Measurements from ENCODE around the gene EHHADH. TPM values are rescaled to one million over a fixed set of nuclear protein-coding genes. Genes with fewer than 3 reads are reported as not detected.
A peak's percentile ranks its signal among the peaks of the same experiment; 100 is the strongest.

Gene EHHADH
- total RNA-seq, 2 donors from 2014 or later: 8.3 to 9.2 TPM

- ATAC-seq (no peak), DNase-seq (no peak)
- no peak overlapping the region for H3K4me3 ChIP-seq
- H3K36me3 ChIP-seq (replicated peaks in 1 of 2; ENCODE audit: insufficient read depth in 1 of 2, low read depth in 2 of 2): no peaks in the 10 kb centered on the region
- H3K27me3 ChIP-seq: no peaks in the 10 kb centered on the region
- no peak for TF ChIP-seq CTCF (IDR thresholded peaks at IDR 0.05)
- no peak for TF ChIP-seq POLR2A (IDR thresholded peaks at IDR 0.05)
- H3K9me3 ChIP-seq: no peaks in the 10 kb centered on the region
- no peak overlapping the region for H3K27ac ChIP-seq
- intact Hi-C loops (cut with DNase I): no loop called here
- no peaks in the 10 kb centered on the region for H3K4me1 ChIP-seq
These were observed 28.3 kb downstream of the EHHADH start for GRCh38 chr3:185225523-185225922.

GRCh38 chr3:185225080-185225479 is 28.8 kb downstream of the EHHADH start:
- 95 to 100% methylated on average over 1 of the region's 1 CpG for WGBS, 2 donors
- intact Hi-C loops (cut with DNase I): no loop called here
- ATAC-seq (no peak), DNase-seq (no peak)
- TF ChIP-seq POLR2A (IDR thresholded peaks at IDR 0.05) (no peak), CTCF (IDR thresholded peaks at IDR 0.05) (no peak)
- Histone ChIP-seq H3K36me3 (replicated peaks in 1 of 2; ENCODE audit: insufficient read depth in 1 of 2, low read depth in 2 of 2) (no peaks in the 10 kb centered on the region), H3K9me3 (no peaks in the 10 kb centered on the region), H3K27me3 (no peaks in the 10 kb centered on the region), H3K4me1 (no peaks in the 10 kb centered on the region), H3K4me3 (no peak overlapping the region), H3K27ac (no peak overlapping the region)

- intact Hi-C loops (cut with DNase I): no loop called here
- Histone ChIP-seq H3K36me3 (replicated peaks in 1 of 2; ENCODE audit: insufficient read depth in 1 of 2, low read depth in 2 of 2) (no peaks in the 10 kb centered on the region), H3K4me3 (no peak overlapping the region), H3K27me3 (no peaks in the 10 kb centered on the region), H3K9me3 (no peaks in the 10 kb centered on the region), H3K27ac (no peak overlapping the region), H3K4me1 (peaks cover 9% of the 10 kb centered on the region)
- TF ChIP-seq POLR2A (IDR thresholded peaks at IDR 0.05) (no peak), CTCF (IDR thresholded peaks at IDR 0.05) (no peak)
- DNase-seq: no peak
- no peak for ATAC-seq
These were observed 32.6 kb downstream of the EHHADH start for GRCh38 chr3:185221203-185221602.

- peaks cover 9% of the 10 kb centered on the region for H3K4me1 ChIP-seq
- H3K36me3 ChIP-seq (replicated peaks in 1 of 2; ENCODE audit: insufficient read depth in 1 of 2, low read depth in 2 of 2): no peaks in the 10 kb centered on the region
- peak overlapping the region; percentile 35 to 78 (median 58) for H3K27ac ChIP-seq
- TF ChIP-seq POLR2A (IDR thresholded peaks at IDR 0.05) (no peak), CTCF (IDR thresholded peaks at IDR 0.05) (peak in 1 of 7 experiments; percentile 22)
- intact Hi-C loops (cut with DNase I): no loop called here
- no peaks in the 10 kb centered on the region for H3K9me3 ChIP-seq
- WGBS, 2 donors: 13 to 15% methylated on average over 3 of the region's 3 CpGs
- H3K27me3 ChIP-seq: no peaks in the 10 kb centered on the region
- ATAC-seq (peak; percentile 87), DNase-seq (peak; percentile 28 to 56 (median 40))
- peak overlapping the region in 1 of 2 donors; percentile 18 for H3K4me3 ChIP-seq
These were observed 37.3 kb downstream of the EHHADH start for GRCh38 chr3:185216607-185216958.

- Histone ChIP-seq H3K4me1 (peaks cover 9% of the 10 kb centered on the region), H3K4me3 (peak overlapping the region in 1 of 2 donors; percentile 18), H3K27me3 (no peaks in the 10 kb centered on the region), H3K36me3 (replicated peaks in 1 of 2; ENCODE audit: insufficient read depth in 1 of 2, low read depth in 2 of 2) (no peaks in the 10 kb centered on the region), H3K9me3 (no peaks in the 10 kb centered on the region), H3K27ac (peak overlapping the region; percentile 35 to 78 (median 58))
- DNase-seq (no peak), ATAC-seq (peak; percentile 50)
- intact Hi-C loops (cut with DNase I): no loop called here
- WGBS, 2 donors: 7 to 10% methylated on average over 6 of the region's 6 CpGs
- TF ChIP-seq POLR2A (IDR thresholded peaks at IDR 0.05) (no peak), CTCF (IDR thresholded peaks at IDR 0.05) (peak; percentile 23 to 55 (median 43))
These were observed 37.8 kb downstream of the EHHADH start for GRCh38 chr3:185215873-185216606.

Data from body of pancreas (tissue), 4 donors.